ENCODE data around the gene EMCN.
"Not testable (repeated sequence)": the region's sequence is repeated elsewhere in the genome, so short reads cannot be mapped to it uniquely, and the experiment has no call there.

DNA sequence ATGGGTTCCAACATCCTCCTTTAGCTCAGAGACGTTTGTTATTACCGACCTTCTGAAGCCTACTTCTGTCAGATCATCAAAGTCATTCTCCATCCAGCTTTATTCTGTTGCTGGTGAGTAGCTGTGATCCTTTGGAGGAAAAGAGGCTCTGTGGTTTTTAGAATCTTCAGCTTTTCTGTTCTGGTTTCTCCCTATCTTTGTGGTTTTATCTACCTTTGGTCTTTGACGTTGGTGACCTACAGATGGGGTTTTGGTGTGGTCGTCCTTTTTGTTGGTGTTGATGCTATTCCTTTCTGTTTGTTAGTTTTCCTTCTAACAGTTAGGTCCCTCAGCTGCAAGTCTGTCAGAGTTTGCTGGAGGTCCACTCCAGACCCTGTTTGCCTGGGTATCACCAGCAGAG, 12.3 kb upstream of the EMCN start:
- not testable (repeated sequence) for TF ChIP-seq SPI1, POLR2A (IDR thresholded peaks at IDR 0.05; ENCODE audit: low read depth, low read length)
